T-helper 9 cell (primary cell): ENCODE results near the gene PRKG1.
"Not testable (repeated sequence)": the region's sequence is repeated elsewhere in the genome, so short reads cannot be mapped to it uniquely, and the experiment has no call there.

ENCODE experiments used
- DNase-seq: peaks from one replicate; pipeline ENCODE4 v3.0.0-alpha.2; 2020

PRKG1 gene

GRCh38 chr10:51685768-51686167, 611.5 kb downstream of the PRKG1 start:
- DNase-seq = no peak

GRCh38 chr10:51687296-51687695, 613.0 kb downstream of the PRKG1 start:
- DNase-seq = no peak

GRCh38 chr10:51688826-51689225, 614.5 kb downstream of the PRKG1 start:
- not testable (repeated sequence) for DNase-seq

- DNase-seq = no peak
These were observed 615.2 kb downstream of the PRKG1 start for GRCh38 chr10:51689536-51689935.

- no peak for DNase-seq
These were observed 616.8 kb downstream of the PRKG1 start for GRCh38 chr10:51691135-51691534.

GRCh38 chr10:51694086-51694768, 619.9 kb downstream of the PRKG1 start:
- no peak for DNase-seq

- DNase-seq = no peak
These were observed 622.0 kb downstream of the PRKG1 start for GRCh38 chr10:51696251-51696650.

- DNase-seq = no peak
These were observed 624.3 kb downstream of the PRKG1 start for GRCh38 chr10:51698473-51699063.

- DNase-seq = no peak
These were observed 624.8 kb downstream of the PRKG1 start for GRCh38 chr10:51699145-51699474.

GRCh38 chr10:51699475-51700227, 625.4 kb downstream of the PRKG1 start, which contains the start of gene CSTF2T:
Gene CSTF2T, minus strand, starts transcription at chr10:51699595. Its CDS starts 46 bp downstream, at chr10:51699549.
- peak; percentile 87 for DNase-seq

- DNase-seq = no peak
These were observed 626.0 kb downstream of the PRKG1 start for GRCh38 chr10:51700228-51700817.

GRCh38 chr10:51705774-51706173, 631.5 kb downstream of the PRKG1 start:
- no peak for DNase-seq

GRCh38 chr10:51706225-51706624, 631.9 kb downstream of the PRKG1 start:
- no peak for DNase-seq

- no peak for DNase-seq
These were observed 633.1 kb downstream of the PRKG1 start for GRCh38 chr10:51707392-51707791.

- no peak for DNase-seq
These were observed 633.6 kb downstream of the PRKG1 start for GRCh38 chr10:51707821-51708424.

GRCh38 chr10:51708609-51709008, 634.3 kb downstream of the PRKG1 start:
- no peak for DNase-seq

GRCh38 chr10:51709324-51709972, 635.2 kb downstream of the PRKG1 start:
- DNase-seq = no peak

- no peak for DNase-seq
These were observed 637.2 kb downstream of the PRKG1 start for GRCh38 chr10:51711519-51711891.

- DNase-seq = no peak
These were observed 642.7 kb downstream of the PRKG1 start for GRCh38 chr10:51716981-51717380.

- no peak for DNase-seq
These were observed 644.6 kb downstream of the PRKG1 start for GRCh38 chr10:51718804-51719291.

GRCh38 chr10:51724038-51724437, 649.8 kb downstream of the PRKG1 start:
- no peak for DNase-seq

GRCh38 chr10:51729822-51730555, 655.7 kb downstream of the PRKG1 start:
- DNase-seq = no peak
